Measurements from ENCODE around the gene ALOX12.
A peak's percentile ranks its signal among the peaks of the same experiment; 100 is the strongest.

The ALOX12 gene

DNA sequence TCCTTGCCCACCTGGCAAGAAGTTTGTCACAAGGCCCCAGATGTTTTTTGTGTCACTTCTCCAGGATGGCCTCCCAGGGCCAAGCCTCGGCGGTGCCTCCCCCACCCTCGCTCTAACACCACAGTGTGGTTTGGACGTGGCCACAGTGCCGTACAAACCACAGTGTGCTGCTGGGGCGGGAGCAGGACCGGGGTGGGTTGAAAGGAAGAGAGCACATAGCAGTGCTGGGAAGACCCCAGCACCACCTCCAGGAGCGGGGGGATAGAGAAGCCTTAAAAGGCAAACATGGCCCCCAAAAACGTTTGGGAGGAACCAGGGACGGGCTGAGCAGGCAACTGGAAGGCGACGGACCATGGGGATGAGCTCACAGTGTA, 22.0 kb downstream of the ALOX12 start:
- TF ChIP-seq, protein P1, sequence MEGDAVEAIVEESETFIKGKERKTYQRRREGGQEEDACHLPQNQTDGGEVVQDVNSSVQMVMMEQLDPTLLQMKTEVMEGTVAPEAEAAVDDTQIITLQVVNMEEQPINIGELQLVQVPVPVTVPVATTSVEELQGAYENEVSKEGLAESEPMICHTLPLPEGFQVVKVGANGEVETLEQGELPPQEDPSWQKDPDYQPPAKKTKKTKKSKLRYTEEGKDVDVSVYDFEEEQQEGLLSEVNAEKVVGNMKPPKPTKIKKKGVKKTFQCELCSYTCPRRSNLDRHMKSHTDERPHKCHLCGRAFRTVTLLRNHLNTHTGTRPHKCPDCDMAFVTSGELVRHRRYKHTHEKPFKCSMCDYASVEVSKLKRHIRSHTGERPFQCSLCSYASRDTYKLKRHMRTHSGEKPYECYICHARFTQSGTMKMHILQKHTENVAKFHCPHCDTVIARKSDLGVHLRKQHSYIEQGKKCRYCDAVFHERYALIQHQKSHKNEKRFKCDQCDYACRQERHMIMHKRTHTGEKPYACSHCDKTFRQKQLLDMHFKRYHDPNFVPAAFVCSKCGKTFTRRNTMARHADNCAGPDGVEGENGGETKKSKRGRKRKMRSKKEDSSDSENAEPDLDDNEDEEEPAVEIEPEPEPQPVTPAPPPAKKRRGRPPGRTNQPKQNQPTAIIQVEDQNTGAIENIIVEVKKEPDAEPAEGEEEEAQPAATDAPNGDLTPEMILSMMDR (conservative IDR thresholded peaks at IDR 0.05; ENCODE audit: low read length), result no peak
- no peak for TF ChIP-seq EZH2phosphoT487 (IDR thresholded peaks at IDR 0.05; ENCODE audit: borderline replicate concordance)
- 0 out of 2 replicates have a peak overlapping the region, but pooled peaks have one; percentile 33 for H2AFZ ChIP-seq (ENCODE audit: low read length)

DNA sequence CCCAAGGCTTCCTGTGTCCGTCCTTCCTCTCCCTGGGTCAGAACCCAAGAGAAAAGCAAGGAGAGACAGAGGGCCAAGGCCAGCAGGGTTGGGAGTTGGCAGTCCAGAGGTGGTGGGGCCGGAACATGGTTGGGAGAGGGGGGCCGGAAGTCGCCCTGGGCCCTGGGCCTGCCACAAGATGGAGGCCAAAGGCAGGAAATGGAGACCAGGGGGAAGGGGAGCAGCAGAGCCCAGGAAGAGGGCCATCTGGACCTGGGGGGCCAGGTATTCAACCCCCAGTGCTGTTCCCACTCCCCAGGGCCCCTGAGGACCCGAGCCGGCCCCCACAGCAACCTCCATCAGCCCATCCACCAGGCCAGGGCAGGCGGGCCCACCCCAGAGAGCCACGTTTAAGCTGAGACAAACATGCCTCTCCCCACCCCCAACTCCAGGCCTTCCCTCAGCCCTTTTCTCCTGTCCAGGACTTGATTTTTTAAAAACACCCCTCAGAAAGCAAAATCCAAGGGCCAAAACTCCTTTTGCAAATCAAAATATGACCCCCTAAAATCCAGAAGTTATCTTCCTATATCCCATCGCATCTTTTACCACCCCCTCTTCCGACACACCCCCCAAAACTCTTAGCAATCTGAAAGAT, 22.6 kb downstream of the ALOX12 start:
- peaks cover 43% of the 10 kb centered on the region for H3K4me1 ChIP-seq (ENCODE audit: insufficient read depth, low read length, poor library complexity, severe bottlenecking)
- peak overlapping the region; percentile 31 for H3K4me3 ChIP-seq (ENCODE audit: low read length, poor library complexity, severe bottlenecking)
- H2AFZ ChIP-seq (ENCODE audit: low read length), result 0 out of 2 replicates have a peak overlapping the region, but pooled peaks have one; percentile 33

More for the DNA sequence above, 22.0 kb downstream of the ALOX12 start:
- H3K9me2 ChIP-seq (replicated peaks; ENCODE audit: low read depth, low read length), result no peaks in the 10 kb centered on the region
- no peaks in the 10 kb centered on the region for H3K36me3 ChIP-seq (ENCODE audit: insufficient read depth, low read length)
- H3K4me3 ChIP-seq (ENCODE audit: low read length, poor library complexity, severe bottlenecking), result peak overlapping the region; percentile 31
- peak overlapping the region; percentile 65 for H3K9ac ChIP-seq (ENCODE audit: low read depth, low read length, poor library complexity, severe bottlenecking)
- H3K27me3 ChIP-seq (ENCODE audit: insufficient read depth, low read length, poor library complexity, severe bottlenecking), result no peaks in the 10 kb centered on the region
- H3K9me3 ChIP-seq (ENCODE audit: insufficient read depth, low read depth, low read length), result no peaks in the 10 kb centered on the region
- peaks cover 9% of the 10 kb centered on the region for H3F3A ChIP-seq (ENCODE audit: low read depth)
- peaks cover 48% of the 10 kb centered on the region for H3K4me1 ChIP-seq (ENCODE audit: insufficient read depth, low read length, poor library complexity, severe bottlenecking)
- H4K20me1 ChIP-seq (ENCODE audit: insufficient read depth, low read length, poor library complexity, severe bottlenecking), result peaks cover 11% of the 10 kb centered on the region
- peak overlapping the region; percentile 95 for H3K4me2 ChIP-seq (ENCODE audit: low read depth, low read length, poor library complexity, severe bottlenecking)
- H3K79me2 ChIP-seq (ENCODE audit: insufficient read depth, low read length), result peaks cover 27% of the 10 kb centered on the region

DNA sequence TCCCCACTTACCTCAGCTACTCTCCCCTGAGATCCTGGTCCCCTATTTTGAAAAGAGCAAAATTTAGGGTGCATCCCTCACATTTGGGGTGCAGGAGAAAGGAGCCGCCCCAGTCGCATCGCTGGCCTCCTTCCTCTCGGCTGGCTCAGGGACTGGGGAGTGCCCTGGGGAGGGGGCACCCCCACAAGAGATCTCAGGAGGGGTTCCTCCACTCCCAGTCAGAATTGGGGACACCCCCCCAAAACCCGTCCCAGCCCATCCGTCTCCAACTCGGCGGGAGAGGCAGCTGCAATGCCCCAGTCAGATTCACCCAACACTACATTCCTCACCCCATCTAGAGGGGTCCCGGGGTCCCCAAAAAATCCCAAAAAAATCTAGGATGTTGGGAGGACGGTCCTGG, 23.5 kb downstream of the ALOX12 start:
- Histone ChIP-seq H3K4me1 (ENCODE audit: insufficient read depth, low read length, poor library complexity, severe bottlenecking) (peaks cover 37% of the 10 kb centered on the region), H3K9me3 (ENCODE audit: insufficient read depth, low read depth, low read length) (no peaks in the 10 kb centered on the region), H3K79me2 (ENCODE audit: insufficient read depth, low read length) (peaks cover 13% of the 10 kb centered on the region), H3K4me2 (ENCODE audit: low read depth, low read length, poor library complexity, severe bottlenecking) (no peak overlapping the region), H3K9me2 (replicated peaks; ENCODE audit: low read depth, low read length) (no peaks in the 10 kb centered on the region), H2AFZ (ENCODE audit: low read length) (no peak overlapping the region), H3K4me3 (ENCODE audit: low read length, poor library complexity, severe bottlenecking) (no peak overlapping the region), H4K20me1 (ENCODE audit: insufficient read depth, low read length, poor library complexity, severe bottlenecking) (no peaks in the 10 kb centered on the region), H3K27me3 (ENCODE audit: insufficient read depth, low read length, poor library complexity, severe bottlenecking) (no peaks in the 10 kb centered on the region), H3K36me3 (ENCODE audit: insufficient read depth, low read length) (no peaks in the 10 kb centered on the region), H3K9ac (ENCODE audit: low read depth, low read length, poor library complexity, severe bottlenecking) (no peak overlapping the region), H3F3A (ENCODE audit: low read depth) (peaks cover 2% of the 10 kb centered on the region; the same call in 1 of the 2 replicates)
- TF ChIP-seq, protein P1 (conservative IDR thresholded peaks at IDR 0.05; ENCODE audit: low read length), result no peak
- TF ChIP-seq EZH2phosphoT487 (IDR thresholded peaks at IDR 0.05; ENCODE audit: borderline replicate concordance), result no peak

More for the DNA sequence above, 22.6 kb downstream of the ALOX12 start:
- H3K4me2 ChIP-seq (ENCODE audit: low read depth, low read length, poor library complexity, severe bottlenecking), result peak overlapping the region; percentile 95
- no peaks in the 10 kb centered on the region for H3K9me2 ChIP-seq (replicated peaks; ENCODE audit: low read depth, low read length)
- peak overlapping the region; percentile 65 for H3K9ac ChIP-seq (ENCODE audit: low read depth, low read length, poor library complexity, severe bottlenecking)
- TF ChIP-seq EZH2phosphoT487 (IDR thresholded peaks at IDR 0.05; ENCODE audit: borderline replicate concordance), result no peak
- TF ChIP-seq, protein P1 (conservative IDR thresholded peaks at IDR 0.05; ENCODE audit: low read length), result no peak
- peaks cover 9% of the 10 kb centered on the region for H3F3A ChIP-seq (ENCODE audit: low read depth)
- peaks cover 21% of the 10 kb centered on the region for H3K79me2 ChIP-seq (ENCODE audit: insufficient read depth, low read length)
- no peaks in the 10 kb centered on the region for H3K27me3 ChIP-seq (ENCODE audit: insufficient read depth, low read length, poor library complexity, severe bottlenecking)
- no peaks in the 10 kb centered on the region for H3K36me3 ChIP-seq (ENCODE audit: insufficient read depth, low read length)
- no peaks in the 10 kb centered on the region for H3K9me3 ChIP-seq (ENCODE audit: insufficient read depth, low read depth, low read length)
- peaks cover 8% of the 10 kb centered on the region for H4K20me1 ChIP-seq (ENCODE audit: insufficient read depth, low read length, poor library complexity, severe bottlenecking)

All from Loucy (cell line).